Activated effector memory CD4-positive, alpha-beta T cell treated with anti-CD3 and anti-CD28 coated beads, Interleukin-2, amount 50 U/mL, for 16 hours (primary cell): Measurements from ENCODE around the gene QRSL1.
A peak's percentile ranks its signal among the peaks of the same experiment; 100 is the strongest.
"Not testable (repeated sequence)": the region's sequence is repeated elsewhere in the genome, so short reads cannot be mapped to it uniquely, and the experiment has no call there.

ENCODE experiments used
- DNase-seq: peaks from one replicate; pipeline ENCODE4 v3.0.0-alpha.2; 2020

The QRSL1 gene

GRCh38 chr6:106629103-106629858, at the start of gene QRSL1, which contains the start of gene RTN4IP1:
QRSL1 (plus strand) TSS chr6:106629578; CDS start chr6:106629682, 104 bp downstream.
RTN4IP1 (minus strand) TSS chr6:106629498; CDS start chr6:106629021, 477 bp downstream.
- peak; percentile 92 for DNase-seq

- no peak for DNase-seq
Observed at GRCh38 chr6:106581468-106581867, 47.9 kb upstream of the QRSL1 start.

- DNase-seq, result no peak
Observed at GRCh38 chr6:106586815-106587415, 42.5 kb upstream of the QRSL1 start.

GRCh38 chr6:106588937-106589336, 40.4 kb upstream of the QRSL1 start:
- not testable (repeated sequence) for DNase-seq

- no peak for DNase-seq
Observed at GRCh38 chr6:106591111-106591825, 38.1 kb upstream of the QRSL1 start.

- no peak for DNase-seq
Observed at GRCh38 chr6:106599440-106599839, 29.9 kb upstream of the QRSL1 start.

GRCh38 chr6:106600329-106600728, 29.0 kb upstream of the QRSL1 start:
- no peak for DNase-seq

GRCh38 chr6:106608080-106608668, 21.2 kb upstream of the QRSL1 start:
- no peak for DNase-seq

GRCh38 chr6:106609699-106610098, 19.7 kb upstream of the QRSL1 start:
- no peak for DNase-seq

- no peak for DNase-seq
Observed at GRCh38 chr6:106611030-106611429, 18.3 kb upstream of the QRSL1 start.

- no peak for DNase-seq
Observed at GRCh38 chr6:106612671-106613416, 16.5 kb upstream of the QRSL1 start.

- no peak for DNase-seq
Observed at GRCh38 chr6:106613590-106613989, 15.8 kb upstream of the QRSL1 start.

GRCh38 chr6:106614166-106614565, 15.2 kb upstream of the QRSL1 start:
- DNase-seq, result no peak

GRCh38 chr6:106614592-106615257, 14.7 kb upstream of the QRSL1 start:
- DNase-seq, result no peak

- DNase-seq, result no peak
Observed at GRCh38 chr6:106617302-106617701, 12.1 kb upstream of the QRSL1 start.

- no peak for DNase-seq
Observed at GRCh38 chr6:106617857-106618256, 11.5 kb upstream of the QRSL1 start.

GRCh38 chr6:106618324-106618723, 11.1 kb upstream of the QRSL1 start:
- DNase-seq, result no peak

GRCh38 chr6:106619223-106619622, 10.2 kb upstream of the QRSL1 start:
- DNase-seq, result no peak

- DNase-seq, result no peak
Observed at GRCh38 chr6:106620931-106621672, 8.3 kb upstream of the QRSL1 start.

- DNase-seq, result no peak
Observed at GRCh38 chr6:106622412-106622811, 7.0 kb upstream of the QRSL1 start.

- DNase-seq, result no peak
Observed at GRCh38 chr6:106623039-106623438, 6.3 kb upstream of the QRSL1 start.
